GM23338 (cell line): ENCODE results near the gene SLC9A8. TPM values are rescaled to one million over a fixed set of nuclear protein-coding genes. Genes with fewer than 3 reads are reported as not detected.

Experiments
- ATAC-seq: fragments of 200-7000 bp; cut with Tn5 transposase; 3 replicates; pipeline ENCODE4 v1.9.1; 2020
- DNase-seq: peaks from one replicate; pipeline ENCODE4 v3.0.0-alpha.2; 2015; ENCODE audit warnings: low spot score
- H2AFZ ChIP-seq: fragments of 200-600 bp; sonication (generic); 2 replicates; pipeline ENCODE4 v1.8.0; 2016; ENCODE audit warnings: antibody characterized with exemption, mild to moderate bottlenecking, moderate library complexity
- H3F3A ChIP-seq: fragments of 200-600 bp; sonication (generic); replicated peaks from 2 replicates; pipeline ENCODE4 v1.8.0; 2017; ENCODE audit warnings: antibody characterized with exemption, mixed run types, low read depth
- H3K27ac ChIP-seq: fragments of 200-600 bp; sonication (generic); 2 replicates; pipeline ENCODE4 v1.6.1; 2016; ENCODE audit warnings: low read depth
- H3K27me3 ChIP-seq: fragments of 200-600 bp; sonication (generic); 2 replicates; pipeline ENCODE4 v1.8.0; 2016; ENCODE audit warnings: mild to moderate bottlenecking, mixed run types, moderate library complexity; ENCODE audit not compliant: insufficient read depth
- H3K36me3 ChIP-seq: fragments of 200-600 bp; sonication (generic); 2 replicates; pipeline ENCODE4 v1.8.0; 2016; ENCODE audit warnings: mild to moderate bottlenecking; ENCODE audit not compliant: insufficient read depth
- H3K4me1 ChIP-seq: fragments of 200-600 bp; sonication (generic); 2 replicates; pipeline ENCODE4 v1.8.0; 2016; ENCODE audit warnings: mild to moderate bottlenecking, moderate library complexity; ENCODE audit not compliant: insufficient read depth
- H3K4me2 ChIP-seq: fragments of 200-600 bp; sonication (generic); 2 replicates; pipeline ENCODE4 v1.7.1; 2017; ENCODE audit warnings: mixed run types
- H3K4me3 ChIP-seq: fragments of 200-600 bp; sonication (generic); 2 replicates; pipeline ENCODE4 v1.6.1; 2016; ENCODE audit warnings: mixed run types
- H3K79me2 ChIP-seq: fragments of 200-600 bp; sonication (generic); replicated peaks from 2 replicates; pipeline ENCODE4 v1.8.0; 2017; ENCODE audit warnings: mild to moderate bottlenecking; ENCODE audit not compliant: insufficient read depth
- H3K9me2 ChIP-seq: fragments of 200-600 bp; sonication (generic); 2 replicates; pipeline ENCODE4 v1.8.0; 2017; ENCODE audit not compliant: insufficient read depth
- H4K20me1 ChIP-seq: fragments of 200-600 bp; sonication (generic); replicated peaks from 2 replicates; pipeline ENCODE4 v1.8.0; 2017; ENCODE audit warnings: mild to moderate bottlenecking; ENCODE audit not compliant: insufficient read depth
- H3K27ac Mint-ChIP-seq: 2 replicates; pipeline ENCODE4 v1.8.0; 2020; ENCODE audit warnings: inconsistent platforms, mild to moderate bottlenecking, moderate library complexity, mixed read lengths
- H3K27me3 Mint-ChIP-seq: 3 replicates; pipeline ENCODE4 v1.8.0; 2022; ENCODE audit warnings: low read depth, mild to moderate bottlenecking, moderate library complexity, mixed read lengths, inconsistent platforms; ENCODE audit not compliant: insufficient read depth, poor library complexity
- H3K36me3 Mint-ChIP-seq: 3 replicates; pipeline ENCODE4 v1.8.0; 2021; ENCODE audit warnings: low read depth, mild to moderate bottlenecking, inconsistent platforms, moderate library complexity, mixed read lengths
- H3K4me1 Mint-ChIP-seq: 3 replicates; pipeline ENCODE4 v1.8.0; 2020; ENCODE audit warnings: mild to moderate bottlenecking, inconsistent platforms, mixed read lengths
- H3K4me3 Mint-ChIP-seq: 3 replicates; pipeline ENCODE4 v1.8.0; 2021; ENCODE audit warnings: moderate library complexity, mild to moderate bottlenecking, inconsistent platforms, mixed read lengths
- H3K9me3 Mint-ChIP-seq: 3 replicates; pipeline ENCODE4 v1.8.0; 2020; ENCODE audit warnings: moderate library complexity, mild to moderate bottlenecking, inconsistent platforms, mixed read lengths
- CREB1 ChIP-seq: fragments of 250-450 bp; sonication (Bioruptor Pico); IDR thresholded peaks from 2 replicates; pipeline ENCODE4 v1.5.0; 2020; ENCODE audit warnings: low read depth, mild to moderate bottlenecking, moderate library complexity
- ETS1 ChIP-seq: IDR thresholded peaks from 2 replicates; pipeline ENCODE4 v1.6.1; 2016; ENCODE audit warnings: antibody characterized with exemption
- EZH2 ChIP-seq: fragments of 200-600 bp; sonication (generic); IDR thresholded peaks from one replicate; pipeline ENCODE4 v1.8.0; 2017; ENCODE audit warnings: antibody characterized with exemption, mild to moderate bottlenecking, low read depth; ENCODE audit not compliant: unreplicated experiment
- EZH2phosphoT487 ChIP-seq: fragments of 200-600 bp; sonication (generic); IDR thresholded peaks from one replicate; pipeline ENCODE4 v1.8.1; 2018; ENCODE audit warnings: antibody characterized with exemption; ENCODE audit not compliant: unreplicated experiment
- JUNB ChIP-seq: IDR thresholded peaks from one replicate; pipeline ENCODE4 v1.6.1; 2016; ENCODE audit warnings: antibody characterized with exemption; ENCODE audit not compliant: unreplicated experiment
- NANOG ChIP-seq: IDR thresholded peaks from 2 replicates; pipeline ENCODE4 v1.6.1; 2016; ENCODE audit warnings: antibody characterized with exemption, borderline replicate concordance
- POLR2AphosphoS5 ChIP-seq: IDR thresholded peaks from 2 replicates; pipeline ENCODE4 v1.6.1; 2016; ENCODE audit warnings: antibody characterized with exemption, low read depth
- REST ChIP-seq: IDR thresholded peaks from one replicate; pipeline ENCODE4 v1.6.1; 2018; ENCODE audit warnings: antibody characterized with exemption; ENCODE audit not compliant: unreplicated experiment
- STAT1 ChIP-seq: IDR thresholded peaks from one replicate; pipeline ENCODE4 v1.6.1; 2016; ENCODE audit warnings: antibody characterized with exemption; ENCODE audit not compliant: unreplicated experiment
- ZNF114 ChIP-seq: fragments of 250-450 bp; sonication (Bioruptor Pico); IDR thresholded peaks from 2 replicates; pipeline ENCODE4 v1.5.0; 2020; ENCODE audit warnings: mild to moderate bottlenecking, moderate library complexity
- ZNF331 ChIP-seq: fragments of 250-450 bp; sonication (Bioruptor Pico); IDR thresholded peaks from 2 replicates; pipeline ENCODE4 v1.5.0; 2020; ENCODE audit warnings: low read depth, mild to moderate bottlenecking, moderate library complexity
- ZNF462 ChIP-seq: fragments of 250-450 bp; sonication (Bioruptor Pico); IDR thresholded peaks from 2 replicates; pipeline ENCODE4 v1.5.0; 2020; ENCODE audit warnings: mild to moderate bottlenecking, moderate library complexity
- polyA plus RNA-seq: library from polyadenylated mRNA; unstranded; fragments of >200 nt; fragmentation: Nextera tagmentation; extraction: Ambion mirVana; gene quantifications from 2 replicates; pipeline ENCODE4 v1.2.1, GENCODE V29; 2016
- total RNA-seq: library from RNA; depleted of rRNA; stranded (reverse); fragments of >200 nt; shearing (Covaris generic); gene quantifications from 2 replicates; pipeline ENCODE4 v1.2.3, GENCODE V29; 2014

SLC9A8 gene
- total and polyA plus RNA-seq, 2 experiments from 2014 or later, result 2.6 to 6.4 TPM

DNA sequence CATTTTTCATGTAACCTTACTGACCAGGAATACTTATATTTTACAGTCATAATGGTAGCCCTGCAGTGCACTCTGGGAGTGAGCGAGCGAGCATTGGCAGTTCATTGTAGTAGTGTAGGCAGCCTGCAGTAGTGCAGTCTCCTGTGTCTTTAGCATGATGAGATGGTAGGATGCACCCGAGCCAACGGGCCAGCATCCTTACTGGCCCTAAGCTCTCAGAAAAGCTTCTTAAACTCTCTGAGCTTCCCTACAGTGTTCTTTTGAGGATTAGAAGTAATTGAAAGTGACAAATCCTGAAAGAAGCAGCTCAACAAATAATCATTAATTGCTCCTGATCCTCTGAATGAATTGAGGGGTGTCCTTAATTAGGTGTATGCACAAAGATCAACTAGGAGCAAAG is 20.9 kb downstream of the SLC9A8 start:
- H3K4me2 ChIP-seq, result no peak overlapping the region
- Mint-ChIP-seq H3K4me1 (peaks cover 16% of the 10 kb centered on the region), H3K9me3 (no peaks in the 10 kb centered on the region), H3K4me3 (no peak overlapping the region), H3K27ac (no peak overlapping the region), H3K27me3 (peaks cover 9% of the 10 kb centered on the region), H3K36me3 (peaks cover 13% of the 10 kb centered on the region)
- H3K27me3 ChIP-seq, result no peaks in the 10 kb centered on the region
- H2AFZ ChIP-seq, result no peak overlapping the region
- H3K9me2 ChIP-seq, result no peaks in the 10 kb centered on the region
- no peaks in the 10 kb centered on the region for H3K36me3 ChIP-seq
- TF ChIP-seq JUNB (no peak), STAT1 (no peak), EZH2 (no peak), ETS1 (no peak), ZNF331 (CRISPR knock-in tag) (no peak), REST (no peak), CREB1 (CRISPR knock-in tag) (no peak), POLR2AphosphoS5 (no peak), ZNF462 (no peak), ZNF114 (no peak), EZH2phosphoT487 (no peak), NANOG (no peak)
- H3K4me1 ChIP-seq, result peaks cover 7% of the 10 kb centered on the region
- H3K27ac ChIP-seq, result no peak overlapping the region
- no peaks in the 10 kb centered on the region for H4K20me1 ChIP-seq
- no peaks in the 10 kb centered on the region for H3K79me2 ChIP-seq
- DNase-seq (no peak), ATAC-seq (peak; percentile 40; the same call in 2 of the 3 replicates)
- 0 out of 2 replicates have a peak, but pooled peaks cover 4% of the 10 kb centered on the region for H3F3A ChIP-seq
- H3K4me3 ChIP-seq, result no peak overlapping the region
